ENCODE results near the gene CD200R1. TPM values are rescaled to one million over a fixed set of nuclear protein-coding genes. Genes with fewer than 3 reads are reported as not detected.
"Not testable (repeated sequence)": the region's sequence is repeated elsewhere in the genome, so short reads cannot be mapped to it uniquely, and the experiment has no call there.

The CD200R1 gene
- total RNA-seq, 1 donor from 2014 or later = 14.2 TPM

- no peak for DNase-seq (ENCODE audit: low spot score)
Measured at GRCh38 chr3:112974178-112974517, 755 bp downstream of the CD200R1 start.

- no peak for DNase-seq (ENCODE audit: low spot score)
Measured at GRCh38 chr3:112973325-112974177, 1.4 kb downstream of the CD200R1 start.

- no peak for DNase-seq (ENCODE audit: low spot score)
Measured at GRCh38 chr3:112972158-112972557, 2.7 kb downstream of the CD200R1 start.

- no peak for DNase-seq (ENCODE audit: low spot score)
Measured at GRCh38 chr3:112967828-112968227, 7.1 kb downstream of the CD200R1 start.

GRCh38 chr3:112967425-112967824 lies 7.5 kb downstream of the CD200R1 start:
- no peak for DNase-seq (ENCODE audit: low spot score)

- no peak for DNase-seq (ENCODE audit: low spot score)
Measured at GRCh38 chr3:112966633-112967032, 8.3 kb downstream of the CD200R1 start.

- DNase-seq (ENCODE audit: low spot score) = no peak
Measured at GRCh38 chr3:112965656-112966055, 9.2 kb downstream of the CD200R1 start.

GRCh38 chr3:112963683-112964082 lies 11.2 kb downstream of the CD200R1 start:
- DNase-seq (ENCODE audit: low spot score) = no peak

GRCh38 chr3:112958811-112959560 lies 15.9 kb downstream of the CD200R1 start:
- DNase-seq (ENCODE audit: low spot score) = no peak

GRCh38 chr3:112956351-112956750 lies 18.6 kb downstream of the CD200R1 start:
- no peak for DNase-seq (ENCODE audit: low spot score)

- DNase-seq (ENCODE audit: low spot score) = no peak
Measured at GRCh38 chr3:112948346-112948838, 26.5 kb downstream of the CD200R1 start.

- peak; percentile 4 for DNase-seq (ENCODE audit: low spot score)
Measured at GRCh38 chr3:112931736-112932521, 43.0 kb downstream of the CD200R1 start.

GRCh38 chr3:112930771-112931170 lies 44.1 kb downstream of the CD200R1 start:
- DNase-seq (ENCODE audit: low spot score) = no peak

- DNase-seq (ENCODE audit: low spot score) = no peak
Measured at GRCh38 chr3:112925969-112926368, 48.9 kb downstream of the CD200R1 start.

- DNase-seq (ENCODE audit: low spot score) = no peak
Measured at GRCh38 chr3:112925560-112925959, 49.3 kb downstream of the CD200R1 start.

GRCh38 chr3:112919541-112919940 lies 55.4 kb downstream of the CD200R1 start:
- DNase-seq (ENCODE audit: low spot score) = not testable (repeated sequence)

GRCh38 chr3:112908252-112908651 lies 66.7 kb downstream of the CD200R1 start:
- no peak for DNase-seq (ENCODE audit: low spot score)

- DNase-seq (ENCODE audit: low spot score) = no peak
Measured at GRCh38 chr3:112904786-112905185, 70.1 kb downstream of the CD200R1 start.

GRCh38 chr3:112900113-112900512 lies 74.8 kb downstream of the CD200R1 start:
- DNase-seq (ENCODE audit: low spot score) = peak; percentile 3

- DNase-seq (ENCODE audit: low spot score) = no peak
Measured at GRCh38 chr3:112897791-112898190, 77.1 kb downstream of the CD200R1 start.

- no peak for DNase-seq (ENCODE audit: low spot score)
Measured at GRCh38 chr3:112894258-112894657, 80.6 kb downstream of the CD200R1 start.

- no peak for DNase-seq (ENCODE audit: low spot score)
Measured at GRCh38 chr3:112889357-112889756, 85.5 kb downstream of the CD200R1 start.

All from umbilical cord (tissue), 2 donors.